ENCODE measurements around the gene GSX1.
A peak's percentile ranks its signal among the peaks of the same experiment; 100 is the strongest.
"Not testable (repeated sequence)": the region's sequence is repeated elsewhere in the genome, so short reads cannot be mapped to it uniquely, and the experiment has no call there.

Gene GSX1

GRCh38 chr13:27794921-27795717 lies 2.8 kb downstream of the GSX1 start:
- DNase-seq = no peak

GRCh38 chr13:27795718-27796019 lies 3.4 kb downstream of the GSX1 start:
- no peak for DNase-seq

- DNase-seq = no peak
These were observed 4.4 kb downstream of the GSX1 start for GRCh38 chr13:27796544-27797227.

- no peak for DNase-seq
These were observed 4.9 kb downstream of the GSX1 start for GRCh38 chr13:27797228-27797624.

GRCh38 chr13:27806744-27807387 lies 14.6 kb downstream of the GSX1 start:
- DNase-seq = no peak

GRCh38 chr13:27808851-27809550 lies 16.7 kb downstream of the GSX1 start:
- DNase-seq = no peak

GRCh38 chr13:27810009-27810408 lies 17.7 kb downstream of the GSX1 start:
- DNase-seq = no peak

- no peak for DNase-seq
These were observed 18.2 kb downstream of the GSX1 start for GRCh38 chr13:27810461-27810860.

- DNase-seq = no peak
These were observed 21.5 kb downstream of the GSX1 start for GRCh38 chr13:27813826-27814225.

- DNase-seq = not testable (repeated sequence)
These were observed 25.5 kb downstream of the GSX1 start for GRCh38 chr13:27817832-27818231.

- no peak for DNase-seq
These were observed 28.5 kb downstream of the GSX1 start for GRCh38 chr13:27820524-27821482.

GRCh38 chr13:27821566-27821965 lies 29.3 kb downstream of the GSX1 start:
- no peak for DNase-seq

- DNase-seq = no peak
These were observed 30.1 kb downstream of the GSX1 start for GRCh38 chr13:27822258-27822872.

GRCh38 chr13:27822873-27823311 lies 30.6 kb downstream of the GSX1 start:
- DNase-seq = no peak

- DNase-seq = no peak
These were observed 31.8 kb downstream of the GSX1 start for GRCh38 chr13:27824121-27824520.

- DNase-seq = no peak
These were observed 32.8 kb downstream of the GSX1 start for GRCh38 chr13:27825072-27825471.

- peak; percentile 85 for DNase-seq
These were observed 34.4 kb downstream of the GSX1 start for GRCh38 chr13:27826379-27827353.

- DNase-seq = no peak
These were observed 35.4 kb downstream of the GSX1 start for GRCh38 chr13:27827646-27828045.

GRCh38 chr13:27830010-27830409 lies 37.7 kb downstream of the GSX1 start:
- no peak for DNase-seq

- DNase-seq = no peak
These were observed 40.9 kb downstream of the GSX1 start for GRCh38 chr13:27833206-27833605.

- no peak for DNase-seq
These were observed 41.8 kb downstream of the GSX1 start for GRCh38 chr13:27834095-27834494.

Data from NCI-H1092 (cell line).